NT2/D1 (cell line): Measurements from ENCODE around the gene MGAT4B.

Source experiments
- SUZ12 ChIP-seq: IDR thresholded peaks from 2 replicates; pipeline ENCODE4 v1.6.1; 2011; ENCODE audit not compliant: insufficient read length, insufficient read depth; ENCODE audit errors: extremely low read depth
- YY1 ChIP-seq: IDR thresholded peaks from 2 replicates; pipeline ENCODE4 v1.6.1; 2011; ENCODE audit not compliant: insufficient read length, insufficient read depth

- TF ChIP-seq YY1: no peak
- TF ChIP-seq SUZ12: no peak
Measured at GRCh38 chr5:179827680-179828079, 21.0 kb upstream of the MGAT4B start.
